GM12864 (cell line): Measurements from ENCODE around the gene TMEM8B.

Experiments
- DNase-seq: peaks from one replicate; pipeline ENCODE4 v3.0.0-alpha.2; 2011; ENCODE audit warnings: low read depth
- H3K4me3 ChIP-seq: 2 replicates; pipeline ENCODE4 v1.5.1; 2011; ENCODE audit warnings: mild to moderate bottlenecking, low read depth, low read length, control low read depth
- TF ChIP-seq, protein P1 (sequence below): IDR thresholded peaks from 2 replicates; pipeline ENCODE4 v1.5.1; 2011; ENCODE audit warnings: low read depth, mild to moderate bottlenecking, moderate library complexity, low read length, control low read depth, inconsistent platforms; ENCODE audit errors: missing control alignments

TMEM8B gene

DNA sequence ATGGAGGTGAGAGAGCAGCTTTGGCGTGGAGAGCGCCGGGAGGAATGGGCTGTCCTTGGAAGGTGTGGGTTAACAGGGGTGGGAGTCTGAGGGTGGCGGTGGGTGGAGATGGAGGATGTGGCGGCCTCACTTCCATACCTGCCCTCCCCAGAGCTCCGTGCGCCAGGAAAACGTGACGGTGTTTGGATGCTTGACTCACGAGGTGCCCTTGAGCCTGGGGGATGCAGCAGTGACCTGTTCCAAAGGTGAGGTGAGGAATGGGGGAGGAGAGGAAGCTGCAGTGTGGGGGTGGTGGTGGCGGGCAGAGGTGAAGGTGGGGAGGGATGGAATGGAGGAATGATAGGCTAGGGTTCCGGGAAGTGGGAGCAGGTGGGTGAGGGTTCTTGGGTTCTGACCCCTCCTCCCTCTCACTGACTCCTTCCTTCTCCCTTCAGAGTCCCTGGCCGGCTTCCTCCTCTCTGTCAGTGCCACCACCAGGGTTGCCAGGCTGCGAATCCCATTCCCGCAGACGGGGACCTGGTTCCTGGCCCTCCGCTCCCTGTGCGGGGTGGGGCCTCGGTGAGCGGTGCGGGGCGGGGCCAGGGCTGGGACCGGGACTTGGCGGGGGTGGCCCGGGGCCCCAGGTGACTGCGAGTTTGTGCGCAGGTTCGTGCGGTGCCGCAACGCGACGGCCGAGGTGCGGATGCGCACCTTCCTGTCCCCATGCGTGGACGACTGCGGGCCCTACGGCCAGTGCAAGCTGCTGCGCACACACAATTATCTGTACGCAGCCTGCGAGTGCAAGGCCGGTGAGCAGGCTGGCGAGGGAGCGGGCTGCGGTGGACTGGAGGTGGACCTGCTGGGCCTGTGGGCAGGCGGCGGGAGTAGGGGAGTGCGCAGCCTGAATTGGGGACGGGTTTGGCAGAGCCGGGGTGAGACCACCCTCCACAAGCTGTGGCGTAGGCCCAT lies 17.1 kb downstream of the TMEM8B start:
- no peak for DNase-seq
- TF ChIP-seq, protein P1, sequence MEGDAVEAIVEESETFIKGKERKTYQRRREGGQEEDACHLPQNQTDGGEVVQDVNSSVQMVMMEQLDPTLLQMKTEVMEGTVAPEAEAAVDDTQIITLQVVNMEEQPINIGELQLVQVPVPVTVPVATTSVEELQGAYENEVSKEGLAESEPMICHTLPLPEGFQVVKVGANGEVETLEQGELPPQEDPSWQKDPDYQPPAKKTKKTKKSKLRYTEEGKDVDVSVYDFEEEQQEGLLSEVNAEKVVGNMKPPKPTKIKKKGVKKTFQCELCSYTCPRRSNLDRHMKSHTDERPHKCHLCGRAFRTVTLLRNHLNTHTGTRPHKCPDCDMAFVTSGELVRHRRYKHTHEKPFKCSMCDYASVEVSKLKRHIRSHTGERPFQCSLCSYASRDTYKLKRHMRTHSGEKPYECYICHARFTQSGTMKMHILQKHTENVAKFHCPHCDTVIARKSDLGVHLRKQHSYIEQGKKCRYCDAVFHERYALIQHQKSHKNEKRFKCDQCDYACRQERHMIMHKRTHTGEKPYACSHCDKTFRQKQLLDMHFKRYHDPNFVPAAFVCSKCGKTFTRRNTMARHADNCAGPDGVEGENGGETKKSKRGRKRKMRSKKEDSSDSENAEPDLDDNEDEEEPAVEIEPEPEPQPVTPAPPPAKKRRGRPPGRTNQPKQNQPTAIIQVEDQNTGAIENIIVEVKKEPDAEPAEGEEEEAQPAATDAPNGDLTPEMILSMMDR = no peak
- no peak overlapping the region for H3K4me3 ChIP-seq

DNA sequence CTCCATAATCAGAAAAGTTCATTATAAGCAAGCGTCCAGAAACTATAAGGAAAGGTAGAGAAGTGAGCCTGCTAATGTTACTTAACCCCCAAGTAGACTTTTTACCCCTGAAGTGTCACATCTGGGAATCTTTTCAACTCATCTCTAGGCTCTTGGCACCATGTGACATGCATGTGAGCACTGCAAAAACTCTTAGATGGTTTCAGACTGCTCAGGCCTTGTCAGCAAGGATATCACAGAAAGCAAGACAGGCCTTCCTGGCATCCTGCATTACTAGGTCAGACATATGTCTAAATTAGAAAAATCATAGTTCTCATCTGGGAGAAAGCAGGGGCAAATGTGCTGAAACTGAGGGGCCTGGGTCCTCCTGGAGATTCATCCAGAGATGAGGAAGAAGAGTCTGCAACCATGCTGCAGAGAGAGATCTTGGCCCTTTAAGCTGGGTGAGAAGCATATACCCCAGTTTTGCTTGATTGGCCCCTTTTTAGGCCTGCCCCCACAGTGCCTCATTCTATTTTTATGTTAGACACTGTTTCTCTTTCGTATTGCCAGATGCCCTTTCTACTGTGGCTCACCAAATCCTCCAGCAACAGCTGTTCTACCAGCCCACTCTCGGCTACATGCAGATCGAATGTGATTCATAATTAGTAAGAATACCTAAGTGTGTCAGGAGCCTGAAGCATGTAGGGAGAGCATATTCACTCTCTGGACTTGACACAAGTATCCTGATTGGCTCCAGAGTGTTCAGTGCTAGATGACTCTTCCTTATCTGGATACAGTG lies 19.0 kb downstream of the TMEM8B start:
- DNase-seq = peak; percentile 86
- no peak overlapping the region for H3K4me3 ChIP-seq
- TF ChIP-seq, protein P1 = no peak

DNA sequence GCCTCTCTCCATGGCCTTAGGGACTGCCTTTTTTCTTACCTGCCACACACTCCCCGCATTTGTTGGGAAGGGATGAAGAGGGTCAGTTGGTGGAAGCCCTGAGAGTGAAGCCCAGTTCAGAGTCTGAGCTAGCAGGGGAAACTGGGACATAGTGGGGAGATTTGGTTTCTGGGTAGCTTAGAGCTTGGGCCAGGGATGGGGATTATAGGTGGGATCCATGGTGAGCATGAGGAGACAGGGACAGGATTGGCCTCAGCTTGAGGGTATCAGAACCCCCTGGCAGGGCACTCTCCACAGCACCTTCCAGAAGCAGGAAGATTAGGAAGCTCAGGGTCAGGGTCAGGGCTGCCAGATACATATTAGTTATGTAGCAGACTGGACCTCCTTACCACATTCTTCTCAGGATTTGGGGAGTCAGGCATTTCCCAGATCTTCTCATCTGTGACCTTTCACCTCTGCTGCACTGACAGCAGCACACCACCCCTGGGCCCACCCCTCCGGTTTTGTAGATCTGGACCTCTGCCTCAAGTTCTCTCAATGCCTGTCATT lies 23.3 kb downstream of the TMEM8B start:
- no peak overlapping the region for H3K4me3 ChIP-seq
- no peak for DNase-seq
- TF ChIP-seq, protein P1 = no peak

DNA sequence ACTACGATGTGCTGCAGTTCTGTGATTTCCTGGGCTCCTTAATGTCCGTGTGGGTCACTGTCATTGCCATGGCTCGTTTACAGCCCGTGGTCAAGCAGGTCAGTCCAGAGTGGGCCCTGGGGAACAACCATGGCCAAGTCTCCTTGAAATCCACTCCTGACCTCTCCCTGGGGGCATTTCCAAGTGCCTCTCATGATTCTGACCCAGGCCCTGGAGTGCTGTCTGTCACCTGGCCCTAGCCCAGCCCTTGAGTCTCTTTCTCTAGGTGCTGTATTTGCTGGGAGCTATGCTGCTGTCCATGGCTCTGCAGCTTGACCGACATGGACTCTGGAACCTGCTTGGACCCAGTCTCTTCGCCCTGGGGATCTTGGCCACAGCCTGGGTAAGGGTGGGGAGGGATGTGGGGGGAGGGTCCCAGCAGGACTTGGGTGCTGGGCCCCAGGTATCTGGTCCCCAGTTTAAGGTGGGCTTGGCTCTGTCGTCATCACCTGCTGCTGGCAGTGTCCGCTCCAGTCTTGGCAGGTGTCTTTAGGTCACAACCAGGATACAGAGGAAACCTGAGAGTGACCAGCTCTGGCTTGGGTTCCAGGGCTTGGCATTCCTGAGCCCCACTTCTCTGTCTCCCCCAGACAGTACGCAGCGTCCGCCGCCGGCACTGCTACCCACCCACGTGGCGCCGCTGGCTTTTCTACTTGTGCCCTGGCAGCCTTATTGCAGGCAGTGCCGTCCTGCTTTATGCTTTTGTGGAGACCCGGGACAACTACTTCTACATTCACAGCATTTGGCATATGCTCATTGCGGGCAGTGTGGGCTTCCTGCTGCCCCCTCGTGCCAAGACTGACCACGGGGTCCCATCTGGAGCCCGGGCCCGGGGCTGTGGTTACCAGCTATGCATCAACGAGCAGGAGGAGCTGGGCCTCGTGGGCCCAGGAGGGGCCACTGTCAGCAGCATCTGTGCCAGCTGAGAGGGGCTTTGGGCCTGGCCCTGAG lies 24.1 kb downstream of the TMEM8B start:
- DNase-seq = no peak
- TF ChIP-seq, protein P1 = no peak
- no peak overlapping the region for H3K4me3 ChIP-seq

DNA sequence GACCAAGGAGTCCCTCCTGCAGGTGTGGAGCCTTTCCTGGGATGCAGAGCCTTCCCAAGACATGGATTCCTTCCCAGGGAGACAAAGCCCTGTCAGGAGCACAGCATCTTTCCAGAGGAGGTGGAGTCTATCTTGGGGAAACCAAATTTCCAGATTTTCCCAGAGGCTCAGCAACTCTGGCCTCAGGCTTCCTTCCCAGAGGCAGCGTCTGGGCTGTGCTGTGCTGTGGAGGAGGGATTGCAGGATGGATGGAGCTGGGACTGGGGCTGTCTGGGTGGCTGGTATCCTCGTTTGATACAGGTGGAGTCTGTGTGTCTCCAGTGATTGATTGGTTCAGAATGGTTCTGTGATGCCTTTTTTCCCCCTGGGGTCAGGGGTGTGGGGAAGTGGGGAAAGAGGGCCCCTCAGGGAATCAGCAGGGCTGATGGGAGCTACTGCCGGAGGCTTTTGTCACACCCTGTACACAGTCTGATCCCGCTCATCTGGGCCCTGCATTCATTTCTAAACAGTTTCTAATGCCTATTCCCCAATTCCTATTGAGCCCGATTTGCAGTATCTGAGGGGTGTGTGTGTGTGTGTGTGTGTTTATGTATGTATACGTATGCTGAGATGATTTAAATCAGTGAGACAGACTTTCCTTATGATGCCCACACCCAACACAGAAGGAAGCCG lies 25.2 kb downstream of the TMEM8B start:
- no peak for DNase-seq
- no peak overlapping the region for H3K4me3 ChIP-seq
- TF ChIP-seq, protein P1 = no peak

DNA sequence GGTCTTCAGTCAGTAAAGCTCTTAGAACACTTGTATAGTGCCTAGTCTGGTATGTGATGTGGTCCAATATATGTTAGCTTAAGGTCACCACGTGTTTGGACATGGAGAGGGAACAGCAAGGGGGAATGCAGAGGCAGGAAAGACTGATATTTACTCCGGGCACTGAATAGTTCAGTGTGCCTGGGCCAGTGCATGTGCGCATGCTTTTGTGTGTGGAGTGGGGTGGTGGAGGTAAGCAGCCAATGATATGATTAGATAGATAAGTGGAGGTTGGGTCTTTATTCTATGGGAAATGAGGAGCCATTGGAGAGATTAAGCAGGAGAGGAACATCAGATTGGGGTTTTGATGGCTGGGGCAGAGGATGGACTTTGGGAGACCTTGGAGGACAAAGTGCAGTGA lies 27.2 kb downstream of the TMEM8B start:
- no peak for DNase-seq
- TF ChIP-seq, protein P1 = no peak
- no peak overlapping the region for H3K4me3 ChIP-seq
